HG02852 (cell line): ENCODE data around the gene IGFBPL1.
"Not testable (repeated sequence)": the region's sequence is repeated elsewhere in the genome, so short reads cannot be mapped to it uniquely, and the experiment has no call there.

Source experiments
- ATAC-seq: cut with Tn5 transposase; IDR thresholded peaks from one replicate; pipeline ENCODE4 v1.9.1; 2021; ENCODE audit warnings: mild to moderate bottlenecking, moderate library complexity; ENCODE audit not compliant: unreplicated experiment

The IGFBPL1 gene

GRCh38 chr9:38423973-38424843 lies at the start of gene IGFBPL1:
TSS of gene IGFBPL1 (minus strand) at chr9:38424454. CDS start at chr9:38424424, 30 bp downstream.
- ATAC-seq: no peak

- not testable (repeated sequence) for ATAC-seq
These were observed 48.5 kb upstream of the IGFBPL1 start for GRCh38 chr9:38472583-38473249.

GRCh38 chr9:38467404-38467803 lies 43.1 kb upstream of the IGFBPL1 start:
- ATAC-seq: no peak

GRCh38 chr9:38453835-38454234 lies 29.6 kb upstream of the IGFBPL1 start:
- ATAC-seq: no peak

GRCh38 chr9:38451162-38451561 lies 26.9 kb upstream of the IGFBPL1 start:
- no peak for ATAC-seq

- ATAC-seq: no peak
These were observed 23.4 kb upstream of the IGFBPL1 start for GRCh38 chr9:38447703-38448102.

GRCh38 chr9:38445154-38446043 lies 21.1 kb upstream of the IGFBPL1 start:
- no peak for ATAC-seq

- ATAC-seq: no peak
These were observed 19.3 kb upstream of the IGFBPL1 start for GRCh38 chr9:38443597-38443996.

- ATAC-seq: no peak
These were observed 18.9 kb upstream of the IGFBPL1 start for GRCh38 chr9:38443181-38443580.

GRCh38 chr9:38442473-38443096 lies 18.3 kb upstream of the IGFBPL1 start:
- ATAC-seq: no peak

GRCh38 chr9:38441347-38442085 lies 17.3 kb upstream of the IGFBPL1 start:
- no peak for ATAC-seq

GRCh38 chr9:38440516-38440915 lies 16.3 kb upstream of the IGFBPL1 start:
- no peak for ATAC-seq

GRCh38 chr9:38439916-38440301 lies 15.7 kb upstream of the IGFBPL1 start:
- ATAC-seq: no peak

- no peak for ATAC-seq
These were observed 15.1 kb upstream of the IGFBPL1 start for GRCh38 chr9:38439291-38439915.

- ATAC-seq: no peak
These were observed 13.1 kb upstream of the IGFBPL1 start for GRCh38 chr9:38437193-38437823.

- no peak for ATAC-seq
These were observed 12.5 kb upstream of the IGFBPL1 start for GRCh38 chr9:38436708-38437107.

- ATAC-seq: no peak
These were observed 11.3 kb upstream of the IGFBPL1 start for GRCh38 chr9:38435521-38435920.

GRCh38 chr9:38434853-38435252 lies 10.6 kb upstream of the IGFBPL1 start:
- ATAC-seq: no peak

- no peak for ATAC-seq
These were observed 10.1 kb upstream of the IGFBPL1 start for GRCh38 chr9:38434365-38434764.
